ENCODE measurements around the gene CRIP1.

CRIP1 gene

GRCh38 chr14:105499256-105500035 is 12.8 kb downstream of the CRIP1 start:
- Histone ChIP-seq H3K23ac (ENCODE audit: low read depth, low read length, poor library complexity) (peak overlapping the region; percentile 80), H3K27me3 (ENCODE audit: control insufficient read depth in 3 of 3, insufficient read depth in 3 of 3, low read depth in 1 of 3, low read length in 3 of 3) (no peaks in the 10 kb centered on the region), H4K8ac (ENCODE audit: low read depth, low read length) (peak overlapping the region; percentile 96), H3K79me1 (ENCODE audit: low read depth, low read length) (peaks cover 3% of the 10 kb centered on the region), H2BK15ac (ENCODE audit: low read length) (no peak overlapping the region), H3K4ac (ENCODE audit: low read length) (peak overlapping the region; percentile 84), H3K18ac (ENCODE audit: low read length) (peak overlapping the region; percentile 80), H4K91ac (ENCODE audit: low read depth, low read length, poor library complexity) (no peak overlapping the region), H3K4me2 (ENCODE audit: insufficient read depth, low read length, poor library complexity, severe bottlenecking) (no peak overlapping the region), H3K36me3 (replicated peaks in 1 of 2; ENCODE audit: control insufficient read depth in 2 of 2, insufficient read depth in 2 of 2, low read length in 2 of 2) (peaks cover 0 to 3% of the 10 kb centered on the region in 2 donors), H2AFZ (ENCODE audit: low read length) (peak overlapping the region; percentile 48), H3K9me3 (replicated peaks in 1 of 2; ENCODE audit: control insufficient read depth in 2 of 2, insufficient read depth in 1 of 2, low read depth in 1 of 2, low read length in 2 of 2) (peaks cover 0 to 4% of the 10 kb centered on the region in 2 donors), H3K4me1 (ENCODE audit: control insufficient read depth in 2 of 2, insufficient read depth in 1 of 2, low read depth in 1 of 2, low read length in 2 of 2) (peaks cover 5 to 12% of the 10 kb centered on the region in 2 donors), H3K14ac (ENCODE audit: low read length) (peak overlapping the region; percentile 71), H3K27ac (replicated peaks; ENCODE audit: low read length) (peak overlapping the region; percentile 71), H3K9ac (ENCODE audit: low read depth, low read length, poor library complexity) (peak overlapping the region; percentile 86), H3K4me3 (ENCODE audit: low read length in 2 of 2) (peak overlapping the region in 1 of 2 donors; percentile 46), H2BK5ac (ENCODE audit: low read length) (peak overlapping the region; percentile 68), H2BK120ac (ENCODE audit: low read depth, low read length) (peak overlapping the region; percentile 81), H2AK5ac (ENCODE audit: low read depth, low read length) (peak overlapping the region; percentile 88), H2BK12ac (ENCODE audit: low read length) (peak overlapping the region; percentile 84)
- no CpG with 5 or more reads among the region's 27 CpGs for WGBS, 2 donors (ENCODE audit: extremely low coverage in 2 of 2, insufficient read length in 2 of 2, insufficient replicate concordance in 1 of 2)
- DNase-seq (ENCODE audit: low spot score): no peak

DNA sequence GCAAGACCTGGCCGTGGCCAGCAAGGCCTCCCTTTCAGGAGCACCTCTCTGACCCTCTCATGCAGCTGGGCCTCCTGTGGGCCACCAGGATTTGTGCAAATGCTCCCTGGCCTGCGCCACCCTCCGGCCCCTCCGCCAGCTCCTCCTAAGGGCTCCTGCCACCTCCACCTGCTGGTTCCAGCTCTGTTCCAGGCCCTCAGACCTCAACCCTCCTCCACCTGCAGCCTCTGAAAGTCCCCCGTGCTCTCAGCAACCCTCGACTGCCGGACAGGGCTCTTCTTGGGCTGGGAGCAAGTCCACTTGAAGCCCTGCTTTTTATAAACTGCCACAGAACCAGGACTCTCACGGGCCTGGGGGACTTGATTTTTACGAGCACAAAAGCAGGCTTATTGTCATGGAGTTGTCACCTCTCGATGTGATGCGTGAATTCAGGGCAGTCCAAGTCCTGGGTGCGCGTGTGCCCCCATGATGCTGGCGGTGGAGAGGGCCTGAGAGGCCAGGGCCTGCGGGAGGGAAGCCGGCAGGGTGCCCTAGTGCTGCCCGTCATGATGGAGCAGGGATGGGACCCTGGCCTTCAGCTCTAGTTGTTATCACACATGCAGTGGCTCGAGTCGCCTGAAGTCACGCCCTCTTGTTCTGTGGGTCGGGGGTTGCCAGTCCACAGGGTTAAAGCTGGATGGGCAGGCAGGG is 13.5 kb downstream of the CRIP1 start:
- Histone ChIP-seq H3K4me3 (ENCODE audit: low read length in 2 of 2) (peak overlapping the region in 1 of 2 donors; percentile 46), H2BK15ac (ENCODE audit: low read length) (no peak overlapping the region), H2AFZ (ENCODE audit: low read length) (no peak overlapping the region), H4K91ac (ENCODE audit: low read depth, low read length, poor library complexity) (no peak overlapping the region), H3K9ac (ENCODE audit: low read depth, low read length, poor library complexity) (no peak overlapping the region), H2BK120ac (ENCODE audit: low read depth, low read length) (peak overlapping the region; percentile 81), H3K36me3 (replicated peaks in 1 of 2; ENCODE audit: control insufficient read depth in 2 of 2, insufficient read depth in 2 of 2, low read length in 2 of 2) (peaks cover 0 to 3% of the 10 kb centered on the region in 2 donors), H2AK5ac (ENCODE audit: low read depth, low read length) (peak overlapping the region; percentile 88), H3K14ac (ENCODE audit: low read length) (peak overlapping the region; percentile 64), H3K79me1 (ENCODE audit: low read depth, low read length) (peaks cover 3% of the 10 kb centered on the region), H3K4me2 (ENCODE audit: insufficient read depth, low read length, poor library complexity, severe bottlenecking) (no peak overlapping the region), H3K4me1 (ENCODE audit: control insufficient read depth in 2 of 2, insufficient read depth in 1 of 2, low read depth in 1 of 2, low read length in 2 of 2) (peaks cover 5 to 12% of the 10 kb centered on the region in 2 donors), H2BK12ac (ENCODE audit: low read length) (peak overlapping the region; percentile 84), H2BK5ac (ENCODE audit: low read length) (peak overlapping the region; percentile 68), H3K23ac (ENCODE audit: low read depth, low read length, poor library complexity) (peak overlapping the region; percentile 80), H4K8ac (ENCODE audit: low read depth, low read length) (no peak overlapping the region), H3K9me3 (replicated peaks in 1 of 2; ENCODE audit: control insufficient read depth in 2 of 2, insufficient read depth in 1 of 2, low read depth in 1 of 2, low read length in 2 of 2) (peaks cover 0 to 4% of the 10 kb centered on the region in 2 donors), H3K4ac (ENCODE audit: low read length) (peak overlapping the region; percentile 84), H3K27ac (replicated peaks; ENCODE audit: low read length) (peak overlapping the region; percentile 71), H3K27me3 (ENCODE audit: control insufficient read depth in 3 of 3, insufficient read depth in 3 of 3, low read depth in 1 of 3, low read length in 3 of 3) (peaks cover 0 to 3% (median 0%) of the 10 kb centered on the region in 3 experiments), H3K18ac (ENCODE audit: low read length) (peak overlapping the region; percentile 80)
- DNase-seq (ENCODE audit: low spot score): no peak
- no CpG with 5 or more reads among the region's 21 CpGs for WGBS, 2 donors (ENCODE audit: extremely low coverage in 2 of 2, insufficient read length in 2 of 2, insufficient replicate concordance in 1 of 2)

DNA sequence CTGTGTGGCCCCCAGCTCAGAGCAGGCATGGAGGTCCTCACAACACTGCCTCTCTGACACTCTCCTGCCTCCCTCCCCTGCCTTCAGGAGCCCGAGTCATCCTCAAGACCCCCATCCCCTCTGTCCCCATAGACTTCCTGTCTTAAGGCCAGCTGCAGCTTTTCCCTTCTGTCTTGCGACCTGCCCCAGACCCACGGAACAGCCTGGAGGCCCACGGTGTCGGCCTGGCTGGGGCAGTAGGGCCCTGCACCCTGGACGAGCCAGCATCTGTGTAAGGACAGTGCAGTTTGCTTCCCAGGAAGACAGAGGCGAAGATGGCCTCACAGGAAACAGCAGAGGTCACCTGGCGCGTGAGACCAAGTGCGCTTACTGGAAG is 14.0 kb downstream of the CRIP1 start:
- Histone ChIP-seq H3K4me2 (ENCODE audit: insufficient read depth, low read length, poor library complexity, severe bottlenecking) (no peak overlapping the region), H2BK5ac (ENCODE audit: low read length) (no peak overlapping the region), H2BK120ac (ENCODE audit: low read depth, low read length) (no peak overlapping the region), H3K27ac (replicated peaks; ENCODE audit: low read length) (peak overlapping the region; percentile 8), H2BK12ac (ENCODE audit: low read length) (no peak overlapping the region), H3K4ac (ENCODE audit: low read length) (no peak overlapping the region), H3K4me1 (ENCODE audit: control insufficient read depth in 2 of 2, insufficient read depth in 1 of 2, low read depth in 1 of 2, low read length in 2 of 2) (peaks cover 5 to 12% of the 10 kb centered on the region in 2 donors), H3K79me1 (ENCODE audit: low read depth, low read length) (peaks cover 3% of the 10 kb centered on the region), H2BK15ac (ENCODE audit: low read length) (no peak overlapping the region), H3K4me3 (ENCODE audit: low read length in 2 of 2) (no peak overlapping the region), H4K8ac (ENCODE audit: low read depth, low read length) (no peak overlapping the region), H3K23ac (ENCODE audit: low read depth, low read length, poor library complexity) (no peak overlapping the region), H3K36me3 (replicated peaks in 1 of 2; ENCODE audit: control insufficient read depth in 2 of 2, insufficient read depth in 2 of 2, low read length in 2 of 2) (peaks cover 0 to 3% of the 10 kb centered on the region in 2 donors), H2AK5ac (ENCODE audit: low read depth, low read length) (peak overlapping the region; percentile 6), H3K9me3 (replicated peaks in 1 of 2; ENCODE audit: control insufficient read depth in 2 of 2, insufficient read depth in 1 of 2, low read depth in 1 of 2, low read length in 2 of 2) (peaks cover 0 to 4% of the 10 kb centered on the region in 2 donors), H3K27me3 (ENCODE audit: control insufficient read depth in 3 of 3, insufficient read depth in 3 of 3, low read depth in 1 of 3, low read length in 3 of 3) (peaks cover 0 to 6% (median 0%) of the 10 kb centered on the region in 3 experiments), H4K91ac (ENCODE audit: low read depth, low read length, poor library complexity) (no peak overlapping the region), H3K9ac (ENCODE audit: low read depth, low read length, poor library complexity) (peak overlapping the region; percentile 50), H3K18ac (ENCODE audit: low read length) (no peak overlapping the region), H2AFZ (ENCODE audit: low read length) (no peak overlapping the region), H3K14ac (ENCODE audit: low read length) (no peak overlapping the region)
- no CpG with 5 or more reads among the region's 10 CpGs for WGBS, 2 donors (ENCODE audit: extremely low coverage in 2 of 2, insufficient read length in 2 of 2, insufficient replicate concordance in 1 of 2)
- no peak for DNase-seq (ENCODE audit: low spot score)

Measured in neuronal stem cell (in vitro differentiated cells).